Right lobe of liver (tissue), 4 donors: ENCODE results near the gene SPTB.

Experiments
- CTCF ChIP-seq, 4 donors: fragments of 200-600 bp in 3 of 4; fragments of 450-650 bp in 1 of 4; IDR thresholded peaks; one replicate each; pipeline versions ENCODE4 v1.5.1 to v1.8.0; 2016 to 2022; ENCODE audit warnings: antibody characterized with exemption in 4 of 4, mild to moderate bottlenecking in 2 of 4
- POLR2A ChIP-seq: fragments of 450-650 bp; IDR thresholded peaks from one replicate; pipeline ENCODE4 v1.6.1; 2017; ENCODE audit warnings: antibody characterized with exemption, mild to moderate bottlenecking
- donor health status: DM: no; HTN: no; CAD: no.
- donor health status: DM: no; HTN: no; CAD: no.
- donor health status: DM: no; HTN: yes; CAD: no.

- TF ChIP-seq CTCF (IDR thresholded peaks at IDR 0.05) = no peak
- TF ChIP-seq POLR2A = no peak
Observed at GRCh38 chr14:64885559-64885958, 5.9 kb upstream of the SPTB start.
